Tibial artery (tissue), 4 donors: ENCODE measurements around the gene NIPBL.
"Not testable (repeated sequence)": the region's sequence is repeated elsewhere in the genome, so short reads cannot be mapped to it uniquely, and the experiment has no call there.

ENCODE experiments used
- DNase-seq, 2 donors: peaks; one replicate each; pipeline ENCODE4 v3.0.0-alpha.2; 2019
- H3K27ac ChIP-seq, 2 donors: fragments of 200-600 bp; sonication (generic) in 1 of 2; 1 replicate in 1 of 2; 2 replicates in 1 of 2; pipeline ENCODE4 v1.5.1; 2018 to 2019; ENCODE audit warnings: mild to moderate bottlenecking in 1 of 2
- H3K27me3 ChIP-seq, 2 donors: fragments of 200-600 bp; sonication (generic) in 1 of 2; one replicate each; pipeline versions ENCODE4 v1.5.1 to v1.6.0; 2016 to 2019
- H3K36me3 ChIP-seq, 3 donors: fragments of 200-600 bp; sonication (generic) in 2 of 3; one replicate each; pipeline ENCODE4 v1.5.1; 2016 to 2019; ENCODE audit warnings: mild to moderate bottlenecking in 2 of 3
- H3K4me1 ChIP-seq, 4 donors: fragments of 200-600 bp; sonication (generic) in 2 of 4; 1 replicate in 3 of 4; 2 replicates in 1 of 4; pipeline ENCODE4 v1.5.1; 2016 to 2019
- H3K4me3 ChIP-seq, 2 donors: fragments of 200-600 bp; sonication (generic) in 1 of 2; 1 replicate in 1 of 2; 2 replicates in 1 of 2; pipeline ENCODE4 v1.5.1; 2018 to 2019; ENCODE audit warnings: mild to moderate bottlenecking in 2 of 2
- H3K9me3 ChIP-seq, 3 donors: fragments of 200-600 bp; sonication (generic) in 1 of 3; one replicate each; pipeline ENCODE4 v1.5.1; 2016 to 2019
- intact Hi-C: fragments of 100-400 bp; cut with DNase I; formaldehyde crosslinking; loops from one replicate; pipeline ENCODE4 v1.15.0; 2023; ENCODE audit warnings: low total_unique reads
- TF ChIP-seq, protein P1 (sequence below), 2 experiments: fragments of 200-600 bp in 1 of 2; fragments of 450-650 bp in 1 of 2; IDR thresholded peaks; one replicate each; pipeline ENCODE4 v1.5.1; 2017 to 2019; ENCODE audit warnings: antibody characterized with exemption in 2 of 2, mild to moderate bottlenecking in 1 of 2, moderate library complexity in 1 of 2

The NIPBL gene

DNA sequence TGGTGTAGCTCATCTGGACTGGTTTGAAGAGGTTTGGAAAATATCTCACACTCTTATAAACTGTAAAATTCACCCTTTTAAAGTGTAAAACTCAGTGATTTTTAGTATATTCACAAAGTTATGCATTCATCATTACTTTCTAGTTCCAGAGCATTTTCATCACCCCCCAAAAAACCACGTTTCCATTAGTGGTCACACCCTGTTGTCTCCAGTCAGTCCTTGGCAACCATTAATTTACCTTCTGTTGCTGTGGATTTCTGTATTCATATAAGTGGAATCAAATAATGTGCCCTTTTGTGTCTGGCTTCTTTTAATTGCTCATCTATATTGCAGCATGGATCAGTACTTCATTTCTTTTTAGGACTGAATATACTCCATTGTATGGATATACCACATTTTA, 18.4 kb downstream of the NIPBL start:
- H3K27ac ChIP-seq = no peak overlapping the region
- DNase-seq = no peak
- H3K9me3 ChIP-seq = no peaks in the 10 kb centered on the region
- H3K4me3 ChIP-seq = no peak overlapping the region
- intact Hi-C loops = no loop called here
- H3K36me3 ChIP-seq = peaks cover 0 to 9% (median 0%) of the 10 kb centered on the region in 3 donors
- TF ChIP-seq, protein P1, sequence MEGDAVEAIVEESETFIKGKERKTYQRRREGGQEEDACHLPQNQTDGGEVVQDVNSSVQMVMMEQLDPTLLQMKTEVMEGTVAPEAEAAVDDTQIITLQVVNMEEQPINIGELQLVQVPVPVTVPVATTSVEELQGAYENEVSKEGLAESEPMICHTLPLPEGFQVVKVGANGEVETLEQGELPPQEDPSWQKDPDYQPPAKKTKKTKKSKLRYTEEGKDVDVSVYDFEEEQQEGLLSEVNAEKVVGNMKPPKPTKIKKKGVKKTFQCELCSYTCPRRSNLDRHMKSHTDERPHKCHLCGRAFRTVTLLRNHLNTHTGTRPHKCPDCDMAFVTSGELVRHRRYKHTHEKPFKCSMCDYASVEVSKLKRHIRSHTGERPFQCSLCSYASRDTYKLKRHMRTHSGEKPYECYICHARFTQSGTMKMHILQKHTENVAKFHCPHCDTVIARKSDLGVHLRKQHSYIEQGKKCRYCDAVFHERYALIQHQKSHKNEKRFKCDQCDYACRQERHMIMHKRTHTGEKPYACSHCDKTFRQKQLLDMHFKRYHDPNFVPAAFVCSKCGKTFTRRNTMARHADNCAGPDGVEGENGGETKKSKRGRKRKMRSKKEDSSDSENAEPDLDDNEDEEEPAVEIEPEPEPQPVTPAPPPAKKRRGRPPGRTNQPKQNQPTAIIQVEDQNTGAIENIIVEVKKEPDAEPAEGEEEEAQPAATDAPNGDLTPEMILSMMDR (IDR thresholded peaks at IDR 0.05) = no peak
- peaks cover 0 to 71% (median 5%) of the 10 kb centered on the region in 4 donors for H3K4me1 ChIP-seq
- H3K27me3 ChIP-seq = no peaks in the 10 kb centered on the region

DNA sequence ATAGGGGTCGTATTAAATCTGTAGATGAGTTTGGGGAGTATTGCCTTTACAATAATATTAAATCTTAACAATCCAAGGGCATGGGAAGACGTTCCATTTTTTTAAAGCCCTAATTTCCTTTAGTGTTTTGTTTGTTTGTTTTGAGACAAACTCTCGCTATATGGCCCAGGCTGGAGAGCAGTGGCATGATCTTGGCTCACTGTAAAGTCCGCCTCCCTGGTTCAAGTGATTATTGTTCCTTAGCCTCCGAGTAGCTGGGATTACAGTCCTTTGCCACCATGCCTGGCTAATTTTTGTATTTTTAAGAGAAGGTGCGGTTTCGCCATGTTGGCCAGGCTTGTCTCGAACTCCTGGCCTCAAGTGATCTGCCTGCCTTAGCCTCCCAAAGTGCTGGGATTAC, 19.9 kb downstream of the NIPBL start:
- peaks cover 0 to 75% (median 6%) of the 10 kb centered on the region in 4 donors for H3K4me1 ChIP-seq

DNA sequence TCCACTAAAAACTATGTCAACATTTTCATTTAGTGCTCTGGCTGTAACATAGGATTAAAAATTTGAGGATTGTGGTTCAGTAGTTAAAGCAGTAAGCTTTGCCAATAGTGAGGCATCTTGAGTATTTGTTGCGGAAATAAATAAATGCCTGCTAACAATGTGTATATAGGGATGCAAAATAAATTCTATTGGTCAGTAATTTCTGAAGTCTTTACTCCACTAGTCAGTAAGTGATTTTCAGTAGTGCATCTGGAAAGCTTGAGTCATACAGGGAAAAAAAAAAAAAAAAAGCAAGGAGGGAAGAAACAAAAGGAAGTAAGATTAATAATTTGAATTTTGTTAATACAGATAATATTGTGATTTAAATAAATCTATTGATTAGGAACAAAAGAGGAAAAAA, 21.0 kb downstream of the NIPBL start:
- Histone ChIP-seq H3K4me3 (no peak overlapping the region), H3K27ac (no peak overlapping the region), H3K9me3 (no peaks in the 10 kb centered on the region), H3K4me1 (peaks cover 0 to 75% (median 5%) of the 10 kb centered on the region in 4 donors), H3K36me3 (no peaks in the 10 kb centered on the region), H3K27me3 (no peaks in the 10 kb centered on the region)
- intact Hi-C loops = no loop called here
- TF ChIP-seq, protein P1 (IDR thresholded peaks at IDR 0.05) = no peak
- no peak for DNase-seq

More for the DNA sequence above, 19.9 kb downstream of the NIPBL start:
- Histone ChIP-seq H3K9me3 (no peaks in the 10 kb centered on the region), H3K27ac (no peak overlapping the region), H3K4me3 (no peak overlapping the region), H3K36me3 (peaks cover 0 to 1% (median 0%) of the 10 kb centered on the region in 3 donors), H3K27me3 (no peaks in the 10 kb centered on the region)
- intact Hi-C loops = no loop called here
- TF ChIP-seq, protein P1 (IDR thresholded peaks at IDR 0.05) = no peak
- no peak for DNase-seq

DNA sequence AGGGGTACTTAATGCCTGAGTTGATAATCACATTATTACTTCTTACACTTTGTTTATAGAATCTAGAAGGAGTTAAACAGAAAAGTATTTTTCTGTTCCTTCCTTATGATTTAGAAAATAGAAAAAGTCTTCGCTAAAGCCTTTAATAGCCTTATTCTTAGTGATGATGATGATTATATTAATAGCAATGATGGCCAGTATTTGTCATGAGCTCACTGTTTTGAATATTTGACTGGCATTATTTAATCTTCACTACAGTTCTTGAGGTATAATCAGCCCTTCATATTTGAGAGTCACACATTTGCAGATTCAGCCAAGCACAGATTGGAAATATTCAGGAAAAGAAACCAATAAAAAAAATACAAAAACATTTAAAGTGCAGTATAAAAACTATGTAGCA, 23.3 kb downstream of the NIPBL start:
- Histone ChIP-seq H3K36me3 (no peaks in the 10 kb centered on the region), H3K4me1 (peaks cover 0 to 70% (median 3%) of the 10 kb centered on the region in 4 donors), H3K4me3 (no peak overlapping the region), H3K9me3 (no peaks in the 10 kb centered on the region), H3K27ac (no peak overlapping the region), H3K27me3 (no peaks in the 10 kb centered on the region)
- intact Hi-C loops = no loop called here
- DNase-seq = no peak
- TF ChIP-seq, protein P1 (IDR thresholded peaks at IDR 0.05) = no peak

DNA sequence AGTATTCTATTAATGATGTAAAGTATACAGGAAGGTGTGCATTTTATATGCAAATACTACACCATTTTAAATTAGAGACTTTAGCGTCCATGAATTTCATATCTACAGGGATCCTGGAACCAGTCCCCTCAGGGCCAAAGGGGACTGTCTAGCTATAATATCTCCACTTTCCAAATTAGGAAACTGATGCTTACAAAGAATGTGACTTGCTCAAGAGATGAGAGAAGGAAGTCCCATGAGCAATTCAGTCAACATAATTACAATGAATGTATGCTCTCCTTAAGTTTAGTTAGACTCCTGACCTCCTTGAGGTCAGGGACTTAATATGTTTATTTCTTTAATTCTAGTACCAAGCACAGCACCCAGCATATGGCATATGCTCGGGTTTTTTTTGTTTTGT, 23.7 kb downstream of the NIPBL start:
- no peak overlapping the region for H3K27ac ChIP-seq
- intact Hi-C loops = no loop called here
- TF ChIP-seq, protein P1 (IDR thresholded peaks at IDR 0.05) = no peak
- no peaks in the 10 kb centered on the region for H3K9me3 ChIP-seq
- no peaks in the 10 kb centered on the region for H3K27me3 ChIP-seq
- H3K36me3 ChIP-seq = no peaks in the 10 kb centered on the region
- DNase-seq = no peak
- no peak overlapping the region for H3K4me3 ChIP-seq
- peaks cover 0 to 66% (median 3%) of the 10 kb centered on the region in 4 donors for H3K4me1 ChIP-seq

DNA sequence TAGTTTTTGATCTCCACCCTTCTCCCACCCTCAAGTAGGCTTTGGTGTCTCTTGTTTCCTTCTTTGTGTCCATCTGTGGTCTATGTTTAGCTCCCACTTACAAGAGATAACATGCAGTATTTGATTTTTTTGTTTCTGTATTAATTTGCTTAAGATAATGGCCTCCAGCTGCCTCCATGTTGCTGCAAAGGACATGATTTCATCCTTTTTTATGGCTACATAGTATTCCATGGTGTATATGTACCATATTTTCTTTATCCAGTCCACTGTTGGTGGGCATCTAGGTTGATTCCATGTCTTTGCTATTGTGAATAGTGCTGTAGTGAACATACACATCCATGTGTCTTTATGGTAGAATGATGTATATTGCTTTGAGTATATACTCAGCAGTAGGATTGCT, 24.5 kb downstream of the NIPBL start:
- intact Hi-C loops, DNase-seq, H3K27ac ChIP-seq, H3K9me3 ChIP-seq, H3K27me3 ChIP-seq, H3K4me3 ChIP-seq, H3K36me3 ChIP-seq: not testable (repeated sequence)
- H3K4me1 ChIP-seq = peaks cover 0 to 58% (median 3%) of the 10 kb centered on the region in 4 donors
